Sigmoid colon (tissue), 4 donors: ENCODE data around the gene HSPB1.

Source experiments
- POLR2A ChIP-seq, 2 donors: fragments of 450-650 bp; IDR thresholded peaks; one replicate each; pipeline ENCODE4 v1.6.1; 2016; ENCODE audit warnings: antibody characterized with exemption in 2 of 2, mild to moderate bottlenecking in 2 of 2, moderate library complexity in 2 of 2
- POLR2AphosphoS5 ChIP-seq, 4 donors: sonication (generic); formaldehyde crosslinking; IDR thresholded peaks; one replicate each; pipeline ENCODE4 v1.6.1; 2017; ENCODE audit warnings: antibody characterized with exemption in 4 of 4
- TF ChIP-seq, protein P1 (sequence below), 4 experiments: fragments of 450-650 bp in 3 of 4; fragments of 200-600 bp in 1 of 4; IDR thresholded peaks; one replicate each; pipeline ENCODE4 v1.5.1; 2016 to 2019; ENCODE audit warnings: antibody characterized with exemption in 4 of 4, mild to moderate bottlenecking in 3 of 4, moderate library complexity in 2 of 4

DNA sequence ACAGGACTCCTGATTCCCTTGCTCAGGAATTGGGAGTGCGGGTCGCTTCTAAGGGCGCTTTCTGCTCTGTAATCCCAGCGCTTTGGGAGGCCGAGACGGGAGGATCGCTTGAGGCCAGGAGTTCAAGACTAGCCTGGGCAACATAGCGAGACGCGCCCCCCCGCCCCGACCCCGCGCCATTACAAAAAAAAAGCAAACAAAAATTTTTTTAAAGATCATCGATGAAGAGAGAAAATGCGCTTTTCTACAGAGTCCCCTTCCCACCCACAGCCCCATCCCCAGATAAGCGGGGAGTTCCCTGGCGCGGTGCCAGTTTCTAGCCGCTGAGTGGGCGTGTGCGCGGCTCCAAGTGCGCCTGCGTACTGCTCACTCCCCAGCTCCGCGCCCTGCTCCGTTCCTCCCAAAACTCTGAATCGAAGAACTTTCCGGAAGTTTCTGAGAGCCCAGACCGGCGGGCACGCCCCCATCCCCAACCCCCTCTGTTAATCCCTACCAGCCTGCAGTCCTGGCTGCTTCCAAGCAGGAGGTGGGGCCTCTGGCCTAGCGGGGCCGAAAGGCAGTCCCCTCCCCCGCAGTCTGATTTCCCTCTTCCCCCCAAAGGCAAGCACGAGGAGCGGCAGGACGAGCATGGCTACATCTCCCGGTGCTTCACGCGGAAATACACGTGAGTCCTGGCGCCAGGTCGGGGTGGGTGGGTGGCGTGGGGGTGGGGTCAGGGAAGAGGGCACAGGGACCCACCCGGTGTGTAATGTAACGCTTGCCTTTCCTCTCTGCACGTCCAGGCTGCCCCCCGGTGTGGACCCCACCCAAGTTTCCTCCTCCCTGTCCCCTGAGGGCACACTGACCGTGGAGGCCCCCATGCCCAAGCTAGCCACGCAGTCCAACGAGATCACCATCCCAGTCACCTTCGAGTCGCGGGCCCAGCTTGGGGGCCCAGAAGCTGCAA is 1.0 kb downstream of the HSPB1 start:
- TF ChIP-seq, protein P1, sequence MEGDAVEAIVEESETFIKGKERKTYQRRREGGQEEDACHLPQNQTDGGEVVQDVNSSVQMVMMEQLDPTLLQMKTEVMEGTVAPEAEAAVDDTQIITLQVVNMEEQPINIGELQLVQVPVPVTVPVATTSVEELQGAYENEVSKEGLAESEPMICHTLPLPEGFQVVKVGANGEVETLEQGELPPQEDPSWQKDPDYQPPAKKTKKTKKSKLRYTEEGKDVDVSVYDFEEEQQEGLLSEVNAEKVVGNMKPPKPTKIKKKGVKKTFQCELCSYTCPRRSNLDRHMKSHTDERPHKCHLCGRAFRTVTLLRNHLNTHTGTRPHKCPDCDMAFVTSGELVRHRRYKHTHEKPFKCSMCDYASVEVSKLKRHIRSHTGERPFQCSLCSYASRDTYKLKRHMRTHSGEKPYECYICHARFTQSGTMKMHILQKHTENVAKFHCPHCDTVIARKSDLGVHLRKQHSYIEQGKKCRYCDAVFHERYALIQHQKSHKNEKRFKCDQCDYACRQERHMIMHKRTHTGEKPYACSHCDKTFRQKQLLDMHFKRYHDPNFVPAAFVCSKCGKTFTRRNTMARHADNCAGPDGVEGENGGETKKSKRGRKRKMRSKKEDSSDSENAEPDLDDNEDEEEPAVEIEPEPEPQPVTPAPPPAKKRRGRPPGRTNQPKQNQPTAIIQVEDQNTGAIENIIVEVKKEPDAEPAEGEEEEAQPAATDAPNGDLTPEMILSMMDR (IDR thresholded peaks at IDR 0.05), result no peak
- TF ChIP-seq POLR2AphosphoS5 (IDR thresholded peaks at IDR 0.05), result peak; percentile 45 to 89 (median 80)
- peak; percentile 23 to 47 for TF ChIP-seq POLR2A (IDR thresholded peaks at IDR 0.05)
